ENCODE measurements around the gene DDAH2. TPM values are rescaled to one million over a fixed set of nuclear protein-coding genes. Genes with fewer than 3 reads are reported as not detected.

Gene DDAH2
- total RNA-seq, 4 donors from 2014 or later = 99.9 to 117 (median 114) TPM

DNA sequence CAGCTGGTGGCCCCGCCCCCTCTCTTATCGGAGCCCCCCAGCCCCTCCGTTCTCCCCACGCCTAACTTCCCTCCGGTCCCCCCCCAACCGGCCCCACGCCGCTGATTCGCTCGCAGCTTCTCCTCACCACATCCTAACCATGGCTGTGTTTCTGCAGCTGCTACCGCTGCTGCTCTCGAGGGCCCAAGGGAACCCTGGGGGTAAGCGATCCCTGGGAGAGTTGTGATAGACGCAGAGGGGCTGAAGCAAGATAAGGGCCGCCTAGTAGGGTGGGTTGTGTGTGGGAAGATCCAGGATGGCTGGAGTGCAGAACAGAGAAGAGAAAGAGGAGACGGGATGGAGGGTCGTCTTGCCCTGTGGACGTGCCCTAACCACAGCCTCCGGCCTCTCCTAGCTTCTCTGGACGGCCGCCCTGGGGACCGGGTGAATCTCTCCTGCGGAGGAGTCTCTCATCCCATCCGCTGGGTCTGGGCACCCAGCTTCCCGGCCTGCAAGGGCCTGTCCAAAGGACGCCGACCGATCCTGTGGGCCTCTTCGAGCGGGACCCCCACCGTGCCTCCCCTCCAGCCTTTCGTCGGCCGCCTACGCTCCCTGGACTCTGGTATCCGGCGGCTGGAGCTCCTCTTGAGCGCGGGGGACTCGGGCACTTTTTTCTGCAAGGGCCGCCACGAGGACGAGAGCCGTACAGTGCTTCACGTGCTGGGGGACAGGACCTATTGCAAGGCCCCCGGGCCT lies 5.7 kb downstream of the DDAH2 start, which contains the start of gene MPIG6B:
TSS of gene MPIG6B (plus strand) at position 129 of the 735 bp plus-strand sequence. CDS start at position 140, 11 bp downstream.
- Histone ChIP-seq H3K9me3 (no peaks in the 10 kb centered on the region), H3K4me1 (peaks cover 25 to 37% of the 10 kb centered on the region in 2 donors), H3K27ac (no peak within 1 kb of the TSS), H3K36me3 (peaks cover 0 to 4% of the 10 kb centered on the region in 2 donors), H3K4me3 (replicated peaks in 1 of 3) (no peak within 1 kb of the TSS), H3K27me3 (no peaks in the 10 kb centered on the region)
- DNase-seq = no peak
- TF ChIP-seq, protein P1, sequence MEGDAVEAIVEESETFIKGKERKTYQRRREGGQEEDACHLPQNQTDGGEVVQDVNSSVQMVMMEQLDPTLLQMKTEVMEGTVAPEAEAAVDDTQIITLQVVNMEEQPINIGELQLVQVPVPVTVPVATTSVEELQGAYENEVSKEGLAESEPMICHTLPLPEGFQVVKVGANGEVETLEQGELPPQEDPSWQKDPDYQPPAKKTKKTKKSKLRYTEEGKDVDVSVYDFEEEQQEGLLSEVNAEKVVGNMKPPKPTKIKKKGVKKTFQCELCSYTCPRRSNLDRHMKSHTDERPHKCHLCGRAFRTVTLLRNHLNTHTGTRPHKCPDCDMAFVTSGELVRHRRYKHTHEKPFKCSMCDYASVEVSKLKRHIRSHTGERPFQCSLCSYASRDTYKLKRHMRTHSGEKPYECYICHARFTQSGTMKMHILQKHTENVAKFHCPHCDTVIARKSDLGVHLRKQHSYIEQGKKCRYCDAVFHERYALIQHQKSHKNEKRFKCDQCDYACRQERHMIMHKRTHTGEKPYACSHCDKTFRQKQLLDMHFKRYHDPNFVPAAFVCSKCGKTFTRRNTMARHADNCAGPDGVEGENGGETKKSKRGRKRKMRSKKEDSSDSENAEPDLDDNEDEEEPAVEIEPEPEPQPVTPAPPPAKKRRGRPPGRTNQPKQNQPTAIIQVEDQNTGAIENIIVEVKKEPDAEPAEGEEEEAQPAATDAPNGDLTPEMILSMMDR (IDR thresholded peaks at IDR 0.05) = no peak
- TF ChIP-seq POLR2A (IDR thresholded peaks at IDR 0.05) = no peak
- 80 to 81% methylated on average over 43 of the region's 46 CpGs for WGBS, 2 donors
- intact Hi-C loops (cut with DNase I) = loop anchor here (10.0 kb wide), 1 partner anchor 111 kb away; no protein-coding TSS in a partner anchor

GRCh38 chr6:31722173-31722572 lies 6.9 kb downstream of the DDAH2 start:
- 92 to 97% methylated on average over 3 of the region's 3 CpGs for WGBS, 2 donors
- no peak for DNase-seq
- TF ChIP-seq POLR2A (IDR thresholded peaks at IDR 0.05) = no peak
- TF ChIP-seq, protein P1 (IDR thresholded peaks at IDR 0.05) = no peak
- no peak overlapping the region for H3K4me3 ChIP-seq (replicated peaks in 1 of 3)
- intact Hi-C loops (cut with DNase I) = loop anchor here (10.0 kb wide), 1 partner anchor 113 kb away; no protein-coding TSS in a partner anchor
- no peaks in the 10 kb centered on the region for H3K9me3 ChIP-seq
- H3K27ac ChIP-seq = no peak overlapping the region
- H3K36me3 ChIP-seq = peaks cover 0 to 2% of the 10 kb centered on the region in 2 donors
- H3K27me3 ChIP-seq = no peaks in the 10 kb centered on the region
- H3K4me1 ChIP-seq = peaks cover 19 to 35% of the 10 kb centered on the region in 2 donors

GRCh38 chr6:31721351-31722020 lies 7.6 kb downstream of the DDAH2 start, which contains the start of gene LY6G6C:
Gene LY6G6C, minus strand, starts transcription at chr6:31721746. Its CDS starts 67 bp downstream, at chr6:31721679.
- H3K4me1 ChIP-seq = peaks cover 15 to 28% of the 10 kb centered on the region in 2 donors
- 84 to 97% methylated on average over 4 of the region's 4 CpGs for WGBS, 2 donors
- H3K36me3 ChIP-seq = no peaks in the 10 kb centered on the region
- no peak within 1 kb of the TSS for H3K4me3 ChIP-seq (replicated peaks in 1 of 3)
- no peak for DNase-seq
- H3K27ac ChIP-seq = no peak within 1 kb of the TSS
- no peaks in the 10 kb centered on the region for H3K9me3 ChIP-seq
- TF ChIP-seq POLR2A (IDR thresholded peaks at IDR 0.05) = no peak
- TF ChIP-seq, protein P1 (IDR thresholded peaks at IDR 0.05) = no peak
- no peaks in the 10 kb centered on the region for H3K27me3 ChIP-seq
- intact Hi-C loops (cut with DNase I) = loop anchor here (10.0 kb wide), 1 partner anchor 113 kb away; no protein-coding TSS in a partner anchor

GRCh38 chr6:31720196-31720770 lies 8.8 kb downstream of the DDAH2 start:
- no peak overlapping the region for H3K4me3 ChIP-seq (replicated peaks in 1 of 3)
- no peak overlapping the region for H3K27ac ChIP-seq
- H3K4me1 ChIP-seq = peaks cover 15 to 20% of the 10 kb centered on the region in 2 donors
- H3K36me3 ChIP-seq = no peaks in the 10 kb centered on the region
- no peak for TF ChIP-seq POLR2A (IDR thresholded peaks at IDR 0.05)
- TF ChIP-seq, protein P1 (IDR thresholded peaks at IDR 0.05) = no peak
- no peaks in the 10 kb centered on the region for H3K27me3 ChIP-seq
- no peak for DNase-seq
- no peaks in the 10 kb centered on the region for H3K9me3 ChIP-seq
- 81 to 88% methylated on average over 5 of the region's 5 CpGs for WGBS, 2 donors
- intact Hi-C loops (cut with DNase I) = loop anchor here (10.0 kb wide), 1 partner anchor 115 kb away; no protein-coding TSS in a partner anchor
